Stimulated activated naive CD8-positive, alpha-beta T cell treated with anti-CD3 and anti-CD28 coated beads, Interleukin-15, amount 100 ng/mL, for 72 hours (primary cell): ENCODE results near the gene PUSL1.
"Not testable (repeated sequence)": the region's sequence is repeated elsewhere in the genome, so short reads cannot be mapped to it uniquely, and the experiment has no call there.

Experiments
- ATAC-seq: fragments of 150-1000 bp; cut with Tn5 transposase; 2 replicates; pipeline ENCODE4 v1.10.0; 2021; ENCODE audit warnings: mild to moderate bottlenecking, moderate library complexity
- DNase-seq, 2 donors: peaks; one replicate each; pipeline ENCODE4 v3.0.0; 2021 to 2022
- H3K27ac Mint-ChIP-seq, 2 donors: one replicate each; pipeline ENCODE4 v1.8.0; 2022; ENCODE audit warnings: mild to moderate bottlenecking in 2 of 2, mixed read lengths in 2 of 2, moderate library complexity in 2 of 2
- H3K27me3 Mint-ChIP-seq: one replicate; pipeline ENCODE4 v1.8.0; 2022; ENCODE audit warnings: mixed read lengths
- H3K4me1 Mint-ChIP-seq: one replicate; pipeline ENCODE4 v1.8.0; 2022; ENCODE audit warnings: mild to moderate bottlenecking, mixed read lengths
- H3K4me3 Mint-ChIP-seq, 2 donors: one replicate each; pipeline ENCODE4 v1.8.0; 2022; ENCODE audit warnings: mild to moderate bottlenecking in 2 of 2, mixed read lengths in 2 of 2, moderate library complexity in 1 of 2
- H3K9me3 Mint-ChIP-seq, 2 donors: one replicate each; pipeline ENCODE4 v1.8.0; 2022; ENCODE audit warnings: mixed read lengths in 2 of 2

PUSL1 gene

GRCh38 chr1:1309251-1310108 is 1.1 kb downstream of the PUSL1 start:
- DNase-seq (no peak), ATAC-seq (no peak)
- Mint-ChIP-seq H3K4me3 (peak overlapping the region; percentile 80 to 86), H3K9me3 (no peaks in the 10 kb centered on the region), H3K27me3 (no peaks in the 10 kb centered on the region), H3K4me1 (peaks cover 47% of the 10 kb centered on the region), H3K27ac (peak overlapping the region in 1 of 2 donors; percentile 85)

- DNase-seq = no peak
- Mint-ChIP-seq H3K4me1 (peaks cover 45% of the 10 kb centered on the region), H3K9me3 (no peaks in the 10 kb centered on the region), H3K27me3 (no peaks in the 10 kb centered on the region), H3K27ac (peak overlapping the region in 1 of 2 donors; percentile 85), H3K4me3 (peak overlapping the region; percentile 80 to 86)
- ATAC-seq = no peak
These were observed 1.6 kb downstream of the PUSL1 start for GRCh38 chr1:1310109-1310385.

- DNase-seq = no peak
- peaks cover 43% of the 10 kb centered on the region for H3K4me1 Mint-ChIP-seq
- H3K27ac Mint-ChIP-seq = peak overlapping the region in 1 of 2 donors; percentile 42
- no peaks in the 10 kb centered on the region for H3K27me3 Mint-ChIP-seq
- no peaks in the 10 kb centered on the region for H3K9me3 Mint-ChIP-seq
- ATAC-seq = no peak
- peak overlapping the region; percentile 9 to 41 for H3K4me3 Mint-ChIP-seq
These were observed 2.2 kb downstream of the PUSL1 start for GRCh38 chr1:1310476-1311053.

GRCh38 chr1:1311107-1312104 is 3.0 kb downstream of the PUSL1 start:
- no peak overlapping the region for H3K27ac Mint-ChIP-seq
- H3K27me3 Mint-ChIP-seq = no peaks in the 10 kb centered on the region
- no peak for DNase-seq
- no peak overlapping the region for H3K4me3 Mint-ChIP-seq
- no peak for ATAC-seq
- H3K4me1 Mint-ChIP-seq = peaks cover 35% of the 10 kb centered on the region
- no peaks in the 10 kb centered on the region for H3K9me3 Mint-ChIP-seq

- no peaks in the 10 kb centered on the region for H3K9me3 Mint-ChIP-seq
- no peak for ATAC-seq
- no peaks in the 10 kb centered on the region for H3K27me3 Mint-ChIP-seq
- peaks cover 25% of the 10 kb centered on the region for H3K4me1 Mint-ChIP-seq
- no peak for DNase-seq
- H3K27ac Mint-ChIP-seq = peak overlapping the region in 1 of 2 donors; percentile 76
- H3K4me3 Mint-ChIP-seq = no peak overlapping the region
These were observed 4.3 kb downstream of the PUSL1 start for GRCh38 chr1:1312450-1313314.

- ATAC-seq = no peak
- H3K27me3 Mint-ChIP-seq = no peaks in the 10 kb centered on the region
- peaks cover 25% of the 10 kb centered on the region for H3K4me1 Mint-ChIP-seq
- H3K27ac Mint-ChIP-seq = peak overlapping the region in 1 of 2 donors; percentile 76
- H3K4me3 Mint-ChIP-seq = no peak overlapping the region
- no peak for DNase-seq
- no peaks in the 10 kb centered on the region for H3K9me3 Mint-ChIP-seq
These were observed 5.3 kb downstream of the PUSL1 start for GRCh38 chr1:1313500-1314236.

- Mint-ChIP-seq H3K9me3 (no peaks in the 10 kb centered on the region), H3K4me3 (no peak overlapping the region)
These were observed 5.8 kb downstream of the PUSL1 start for GRCh38 chr1:1314237-1314586.

GRCh38 chr1:1314678-1315335 is 6.4 kb downstream of the PUSL1 start:
- no peak for ATAC-seq

More at GRCh38 chr1:1314237-1314586, 5.8 kb downstream of the PUSL1 start:
- ATAC-seq (no peak), DNase-seq (no peak)
- no peaks in the 10 kb centered on the region for H3K27me3 Mint-ChIP-seq
- H3K27ac Mint-ChIP-seq = no peak overlapping the region
- H3K4me1 Mint-ChIP-seq = peaks cover 25% of the 10 kb centered on the region

GRCh38 chr1:1315435-1315954 is 7.1 kb downstream of the PUSL1 start:
- ATAC-seq = no peak
- Mint-ChIP-seq H3K9me3 (no peaks in the 10 kb centered on the region), H3K4me3 (no peak overlapping the region), H3K4me1 (peaks cover 25% of the 10 kb centered on the region), H3K27me3 (no peaks in the 10 kb centered on the region), H3K27ac (peak overlapping the region in 1 of 2 donors; percentile 78)
- no peak for DNase-seq

More at GRCh38 chr1:1314678-1315335, 6.4 kb downstream of the PUSL1 start:
- H3K27ac Mint-ChIP-seq = peak overlapping the region; percentile 65 to 93
- H3K4me1 Mint-ChIP-seq = peaks cover 25% of the 10 kb centered on the region
- no peak overlapping the region for H3K4me3 Mint-ChIP-seq
- no peaks in the 10 kb centered on the region for H3K27me3 Mint-ChIP-seq
- no peak for DNase-seq
- H3K9me3 Mint-ChIP-seq = no peaks in the 10 kb centered on the region

GRCh38 chr1:1316199-1316598 is 7.8 kb downstream of the PUSL1 start:
- H3K4me3 Mint-ChIP-seq, H3K9me3 Mint-ChIP-seq, DNase-seq, H3K27me3 Mint-ChIP-seq, ATAC-seq: not testable (repeated sequence)
- Mint-ChIP-seq H3K4me1 (peaks cover 28% of the 10 kb centered on the region), H3K27ac (peak overlapping the region in 1 of 2 donors; percentile 95)

- Mint-ChIP-seq H3K9me3 (no peaks in the 10 kb centered on the region), H3K27ac (no peak overlapping the region), H3K4me3 (no peak overlapping the region)
These were observed 9.0 kb downstream of the PUSL1 start for GRCh38 chr1:1317420-1317819.

GRCh38 chr1:1318131-1318652 is 9.8 kb downstream of the PUSL1 start:
- no peak for ATAC-seq
- peaks cover 48% of the 10 kb centered on the region for H3K4me1 Mint-ChIP-seq
- no peaks in the 10 kb centered on the region for H3K9me3 Mint-ChIP-seq
- H3K27me3 Mint-ChIP-seq = no peaks in the 10 kb centered on the region
- H3K27ac Mint-ChIP-seq = no peak overlapping the region
- no peak overlapping the region for H3K4me3 Mint-ChIP-seq
- DNase-seq = no peak

More at GRCh38 chr1:1317420-1317819, 9.0 kb downstream of the PUSL1 start:
- H3K4me1 Mint-ChIP-seq = peaks cover 40% of the 10 kb centered on the region
- no peaks in the 10 kb centered on the region for H3K27me3 Mint-ChIP-seq
- DNase-seq (no peak), ATAC-seq (no peak)

- H3K9me3 Mint-ChIP-seq = no peaks in the 10 kb centered on the region
- no peak overlapping the region for H3K4me3 Mint-ChIP-seq
- peaks cover 55% of the 10 kb centered on the region for H3K4me1 Mint-ChIP-seq
- ATAC-seq (no peak), DNase-seq (no peak)
- H3K27me3 Mint-ChIP-seq = no peaks in the 10 kb centered on the region
- peak overlapping the region in 1 of 2 donors; percentile 96 for H3K27ac Mint-ChIP-seq
These were observed 10.6 kb downstream of the PUSL1 start for GRCh38 chr1:1318777-1319645.
